ENCODE results near the gene TADA3.

DNA sequence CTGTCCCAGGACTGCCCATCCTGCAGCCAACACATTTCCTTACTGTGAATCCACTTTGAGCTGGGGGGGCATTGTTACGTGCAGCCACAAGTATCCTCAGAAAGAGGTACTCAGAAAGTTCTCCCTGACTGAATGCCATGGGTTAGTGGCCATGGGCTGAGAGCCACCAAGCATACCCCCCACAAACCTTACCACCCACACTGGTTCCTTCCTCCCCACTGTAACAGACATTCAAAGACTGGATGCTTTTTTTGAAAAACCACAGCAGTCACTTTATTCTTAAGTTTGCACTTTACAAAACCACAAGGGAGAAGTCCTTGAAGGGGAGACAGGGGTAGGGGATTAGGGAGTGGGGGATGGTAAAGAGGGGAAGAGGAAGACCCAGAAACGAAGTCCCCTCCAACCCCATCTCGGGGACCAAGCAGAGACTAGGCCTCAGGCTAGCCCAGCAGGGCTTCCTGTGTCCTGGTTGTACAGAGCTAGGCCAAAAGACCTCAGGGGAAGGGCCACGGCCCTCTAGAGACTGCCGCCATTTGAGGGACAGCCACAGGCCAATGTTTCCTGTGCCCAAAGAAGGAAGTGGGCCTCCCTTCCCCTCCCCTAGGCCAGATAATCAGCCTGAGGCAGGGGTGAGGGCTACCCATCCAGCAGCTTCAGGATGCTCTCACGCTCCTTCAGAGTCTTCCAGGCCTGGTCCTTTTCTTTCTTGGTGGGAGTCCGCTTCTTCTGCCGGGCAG, 12.4 kb downstream of the TADA3 start:
- no peak for TF ChIP-seq POLR2A (IDR thresholded peaks at IDR 0.05)
- TF ChIP-seq, protein P1, sequence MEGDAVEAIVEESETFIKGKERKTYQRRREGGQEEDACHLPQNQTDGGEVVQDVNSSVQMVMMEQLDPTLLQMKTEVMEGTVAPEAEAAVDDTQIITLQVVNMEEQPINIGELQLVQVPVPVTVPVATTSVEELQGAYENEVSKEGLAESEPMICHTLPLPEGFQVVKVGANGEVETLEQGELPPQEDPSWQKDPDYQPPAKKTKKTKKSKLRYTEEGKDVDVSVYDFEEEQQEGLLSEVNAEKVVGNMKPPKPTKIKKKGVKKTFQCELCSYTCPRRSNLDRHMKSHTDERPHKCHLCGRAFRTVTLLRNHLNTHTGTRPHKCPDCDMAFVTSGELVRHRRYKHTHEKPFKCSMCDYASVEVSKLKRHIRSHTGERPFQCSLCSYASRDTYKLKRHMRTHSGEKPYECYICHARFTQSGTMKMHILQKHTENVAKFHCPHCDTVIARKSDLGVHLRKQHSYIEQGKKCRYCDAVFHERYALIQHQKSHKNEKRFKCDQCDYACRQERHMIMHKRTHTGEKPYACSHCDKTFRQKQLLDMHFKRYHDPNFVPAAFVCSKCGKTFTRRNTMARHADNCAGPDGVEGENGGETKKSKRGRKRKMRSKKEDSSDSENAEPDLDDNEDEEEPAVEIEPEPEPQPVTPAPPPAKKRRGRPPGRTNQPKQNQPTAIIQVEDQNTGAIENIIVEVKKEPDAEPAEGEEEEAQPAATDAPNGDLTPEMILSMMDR (IDR thresholded peaks at IDR 0.05) = no peak

Measured in Peyer's patch (tissue), 4 donors.